Measurements from ENCODE around the gene GPR176. TPM values are rescaled to one million over a fixed set of nuclear protein-coding genes. Genes with fewer than 3 reads are reported as not detected.
A peak's percentile ranks its signal among the peaks of the same experiment; 100 is the strongest.

The GPR176 gene
- polyA plus RNA-seq, 1 of the 3 experiments (the other 2 are of a cell fraction), result 21.9 TPM

GRCh38 chr15:39785139-39785538 is 134.9 kb downstream of the GPR176 start:
- H3K4me2 ChIP-seq, result peak overlapping the region; percentile 91
- POLR2A ChIA-PET, result no interaction called here

GRCh38 chr15:39784638-39785037 is 135.4 kb downstream of the GPR176 start:
- H3K4me2 ChIP-seq, result peak overlapping the region; percentile 91
- TF ChIP-seq RCOR1 (IDR thresholded peaks at IDR 0.05; ENCODE audit: low read length) (no peak), MAX (IDR thresholded peaks at IDR 0.05; ENCODE audit: low read depth) (no peak), USF2 (IDR thresholded peaks at IDR 0.05; ENCODE audit: borderline replicate concordance, low read depth, low read length) (no peak), FOSL2 (IDR thresholded peaks at IDR 0.05; ENCODE audit: borderline replicate concordance, low read depth) (no peak), RFX5 (IDR thresholded peaks at IDR 0.05; ENCODE audit: low read length) (no peak), GATA2 (CRISPR knock-in tag; IDR thresholded peaks at IDR 0.05) (no peak), USF1 (IDR thresholded peaks at IDR 0.05; ENCODE audit: borderline replicate concordance, low read depth) (no peak), ELF1 (IDR thresholded peaks at IDR 0.05) (no peak)
- ChIA-PET CTCF (interaction anchor here (1.0 to 2.6 kb wide), 3 partner anchors 22 to 490 kb away, joined by 5 to 8 read pairs (median 7); no protein-coding TSS in a partner anchor), POLR2A (no interaction called here)
- H3K9me3 ChIP-seq, result no peaks in the 10 kb centered on the region
- peaks cover 25% of the 10 kb centered on the region for H3K79me2 ChIP-seq (ENCODE audit: insufficient read depth)
- DNase-seq, result no peak
- 96% methylated on average over 2 of the region's 2 CpGs for WGBS (ENCODE audit: low lambda C conversion rate)
- H3K27ac ChIP-seq (ENCODE audit: low read depth in 2 of 2, low read length in 1 of 2), result peak overlapping the region in 1 of 2 experiments; percentile 87; a peak in 1 of 4 replicates
- no peaks in the 10 kb centered on the region for H3K36me3 ChIP-seq (replicated peaks in 1 of 2; ENCODE audit: control insufficient read depth in 1 of 2, insufficient read depth in 2 of 2, low read length in 1 of 2)
- peaks cover 16 to 20% of the 10 kb centered on the region in 2 experiments; a peak in 3 of 4 replicates for H3K4me1 ChIP-seq (ENCODE audit: control insufficient read depth in 1 of 2, insufficient read depth in 2 of 2, low read depth in 1 of 2, low read length in 1 of 2)
- H4K20me1 ChIP-seq (ENCODE audit: insufficient read depth), result no peaks in the 10 kb centered on the region
- no peaks in the 10 kb centered on the region for H3K9me2 ChIP-seq
- H3K4me3 ChIP-seq (ENCODE audit: low read depth in 2 of 2, low read length in 1 of 2), result peak overlapping the region in 1 of 2 experiments; percentile 67; a peak in 1 of 4 replicates
- H2AFZ ChIP-seq (ENCODE audit: low read depth), result no peak overlapping the region
- H3F3A ChIP-seq (replicated peaks; ENCODE audit: insufficient read depth), result peaks cover 41% of the 10 kb centered on the region
- no peaks in the 10 kb centered on the region for H3K27me3 ChIP-seq (ENCODE audit: insufficient read depth)
- H3K9ac ChIP-seq, result peak overlapping the region; percentile 79; the same call in 1 of the 2 replicates

More at GRCh38 chr15:39785139-39785538, 134.9 kb downstream of the GPR176 start:
- H3K4me1 ChIP-seq (ENCODE audit: control insufficient read depth in 1 of 2, insufficient read depth in 2 of 2, low read depth in 1 of 2, low read length in 1 of 2), result peaks cover 16 to 20% of the 10 kb centered on the region in 2 experiments; a peak in 3 of 4 replicates
- no peaks in the 10 kb centered on the region for H3K27me3 ChIP-seq (ENCODE audit: insufficient read depth)
- peaks cover 46% of the 10 kb centered on the region for H3F3A ChIP-seq (replicated peaks; ENCODE audit: insufficient read depth)
- peaks cover 25% of the 10 kb centered on the region for H3K79me2 ChIP-seq (ENCODE audit: insufficient read depth)
- H3K9ac ChIP-seq, result no peak overlapping the region; the same call in 1 of the 2 replicates
- TF ChIP-seq FOSL2 (IDR thresholded peaks at IDR 0.05; ENCODE audit: borderline replicate concordance, low read depth), result no peak
- no peak for TF ChIP-seq GABPA (IDR thresholded peaks at IDR 0.05; ENCODE audit: low read depth)
- no peak for TF ChIP-seq POLR2AphosphoS5 (IDR thresholded peaks at IDR 0.05; ENCODE audit: low read depth, low read length)
- no peak for TF ChIP-seq USF2 (IDR thresholded peaks at IDR 0.05; ENCODE audit: borderline replicate concordance, low read depth, low read length)
- TF ChIP-seq MAX (IDR thresholded peaks at IDR 0.05; ENCODE audit: low read depth), result no peak
- TF ChIP-seq USF1 (IDR thresholded peaks at IDR 0.05; ENCODE audit: borderline replicate concordance, low read depth), result no peak
- TF ChIP-seq SMC3 (IDR thresholded peaks at IDR 0.05; ENCODE audit: low read depth, low read length), result no peak
- no peak for TF ChIP-seq JUND (IDR thresholded peaks at IDR 0.05)
- no peak for TF ChIP-seq RFX5 (IDR thresholded peaks at IDR 0.05; ENCODE audit: low read length)
- no peak for TF ChIP-seq NRF1 (IDR thresholded peaks at IDR 0.05; ENCODE audit: low read depth, low read length)
- no peak for TF ChIP-seq RCOR1 (IDR thresholded peaks at IDR 0.05; ENCODE audit: low read length)
- TF ChIP-seq FOXJ3 (CRISPR knock-in tag; IDR thresholded peaks at IDR 0.05), result no peak
- H3K9me3 ChIP-seq, result no peaks in the 10 kb centered on the region
- DNase-seq, result no peak
- WGBS (ENCODE audit: low lambda C conversion rate), result 73% methylated on average over 10 of the region's 10 CpGs
- CTCF ChIA-PET, result interaction anchor here (0.8 to 2.6 kb wide), 11 partner anchors 9 to 489 kb away, joined by 3 to 8 read pairs (median 4); no protein-coding TSS in a partner anchor
- H3K9me2 ChIP-seq, result no peaks in the 10 kb centered on the region
- no peak overlapping the region for H2AFZ ChIP-seq (ENCODE audit: low read depth)
- peak overlapping the region; percentile 3 to 67; a peak in 2 of 4 replicates for H3K4me3 ChIP-seq (ENCODE audit: low read depth in 2 of 2, low read length in 1 of 2)
- H4K20me1 ChIP-seq (ENCODE audit: insufficient read depth), result no peaks in the 10 kb centered on the region
- H3K27ac ChIP-seq (ENCODE audit: low read depth in 2 of 2, low read length in 1 of 2), result peak overlapping the region in 1 of 2 experiments; percentile 87; a peak in 1 of 4 replicates
- no peaks in the 10 kb centered on the region for H3K36me3 ChIP-seq (replicated peaks in 1 of 2; ENCODE audit: control insufficient read depth in 1 of 2, insufficient read depth in 2 of 2, low read length in 1 of 2)

Data from SK-N-SH (cell line).